HG03565 (cell line): ENCODE measurements around the gene SYMPK.

Source experiments
- ATAC-seq: cut with Tn5 transposase; IDR thresholded peaks from one replicate; pipeline ENCODE4 v1.9.1; 2021; ENCODE audit warnings: mild to moderate bottlenecking, moderate library complexity; ENCODE audit not compliant: unreplicated experiment

The SYMPK gene

GRCh38 chr19:45768655-45768983, 94.3 kb downstream of the SYMPK start:
- no peak for ATAC-seq

- ATAC-seq = no peak
Observed at GRCh38 chr19:45767881-45768654, 94.9 kb downstream of the SYMPK start.

GRCh38 chr19:45767410-45767880, 95.5 kb downstream of the SYMPK start:
- ATAC-seq = no peak

GRCh38 chr19:45766869-45767346, 96.0 kb downstream of the SYMPK start:
- ATAC-seq = no peak

GRCh38 chr19:45766296-45766868, 96.6 kb downstream of the SYMPK start:
- no peak for ATAC-seq

GRCh38 chr19:45765702-45766295, 97.1 kb downstream of the SYMPK start:
- no peak for ATAC-seq
